Measurements from ENCODE around the gene BMAL2. TPM values are rescaled to one million over a fixed set of nuclear protein-coding genes. Genes with fewer than 3 reads are reported as not detected.

BMAL2 gene
- total and polyA plus RNA-seq, 2 experiments from 2014 or later, result 5.5 to 18.2 TPM

DNA sequence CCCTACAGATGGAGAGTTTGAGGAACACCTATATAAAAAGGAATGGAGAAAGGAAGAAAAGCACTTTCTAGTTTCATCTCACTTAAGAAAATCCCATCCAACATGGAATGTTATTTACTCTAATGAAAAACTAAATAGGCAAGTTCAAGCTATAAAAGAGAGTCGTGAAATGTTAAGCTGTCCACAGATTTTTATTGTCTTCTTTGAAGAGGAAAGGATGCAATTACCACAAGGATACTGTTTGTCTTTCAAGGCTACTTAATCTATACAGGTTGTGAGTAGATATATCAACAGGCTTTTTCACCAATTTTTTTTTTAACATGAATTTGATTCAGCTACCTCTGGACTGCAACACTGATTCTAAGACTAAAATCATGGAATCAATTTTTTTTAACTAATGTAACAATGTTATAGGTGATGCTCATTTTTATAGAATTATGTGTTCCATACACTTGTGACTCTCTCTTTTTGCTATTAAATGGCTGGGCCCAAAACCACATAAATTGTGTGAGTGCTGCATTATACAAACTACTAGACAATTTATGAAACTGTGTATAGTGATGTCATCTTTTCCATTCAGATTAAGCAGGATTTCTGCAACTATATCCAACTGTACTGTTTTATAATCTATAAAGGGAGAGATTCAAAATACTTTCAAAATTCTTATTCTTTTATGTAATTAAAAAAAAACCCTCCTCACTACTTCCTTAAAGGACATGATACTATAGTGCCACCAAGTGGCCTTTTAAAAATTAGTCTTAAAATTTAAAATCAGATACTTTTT is 26.8 kb upstream of the BMAL2 start:
- no peak for TF ChIP-seq ZNF114 (CRISPR knock-in tag; IDR thresholded peaks at IDR 0.05)
- TF ChIP-seq, protein P1, sequence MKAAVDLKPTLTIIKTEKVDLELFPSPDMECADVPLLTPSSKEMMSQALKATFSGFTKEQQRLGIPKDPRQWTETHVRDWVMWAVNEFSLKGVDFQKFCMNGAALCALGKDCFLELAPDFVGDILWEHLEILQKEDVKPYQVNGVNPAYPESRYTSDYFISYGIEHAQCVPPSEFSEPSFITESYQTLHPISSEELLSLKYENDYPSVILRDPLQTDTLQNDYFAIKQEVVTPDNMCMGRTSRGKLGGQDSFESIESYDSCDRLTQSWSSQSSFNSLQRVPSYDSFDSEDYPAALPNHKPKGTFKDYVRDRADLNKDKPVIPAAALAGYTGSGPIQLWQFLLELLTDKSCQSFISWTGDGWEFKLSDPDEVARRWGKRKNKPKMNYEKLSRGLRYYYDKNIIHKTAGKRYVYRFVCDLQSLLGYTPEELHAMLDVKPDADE (IDR thresholded peaks at IDR 0.05), result no peak
- TF ChIP-seq EZH2 (IDR thresholded peaks at IDR 0.05; ENCODE audit: low read depth, unreplicated experiment), result no peak
- TF ChIP-seq NANOG (IDR thresholded peaks at IDR 0.05; ENCODE audit: borderline replicate concordance), result no peak
- TF ChIP-seq CREB1 (CRISPR knock-in tag; IDR thresholded peaks at IDR 0.05; ENCODE audit: low read depth), result no peak
- no peak for TF ChIP-seq JUNB (IDR thresholded peaks at IDR 0.05; ENCODE audit: unreplicated experiment)
- no peak for TF ChIP-seq STAT1 (IDR thresholded peaks at IDR 0.05; ENCODE audit: unreplicated experiment)
- TF ChIP-seq, protein P2, sequence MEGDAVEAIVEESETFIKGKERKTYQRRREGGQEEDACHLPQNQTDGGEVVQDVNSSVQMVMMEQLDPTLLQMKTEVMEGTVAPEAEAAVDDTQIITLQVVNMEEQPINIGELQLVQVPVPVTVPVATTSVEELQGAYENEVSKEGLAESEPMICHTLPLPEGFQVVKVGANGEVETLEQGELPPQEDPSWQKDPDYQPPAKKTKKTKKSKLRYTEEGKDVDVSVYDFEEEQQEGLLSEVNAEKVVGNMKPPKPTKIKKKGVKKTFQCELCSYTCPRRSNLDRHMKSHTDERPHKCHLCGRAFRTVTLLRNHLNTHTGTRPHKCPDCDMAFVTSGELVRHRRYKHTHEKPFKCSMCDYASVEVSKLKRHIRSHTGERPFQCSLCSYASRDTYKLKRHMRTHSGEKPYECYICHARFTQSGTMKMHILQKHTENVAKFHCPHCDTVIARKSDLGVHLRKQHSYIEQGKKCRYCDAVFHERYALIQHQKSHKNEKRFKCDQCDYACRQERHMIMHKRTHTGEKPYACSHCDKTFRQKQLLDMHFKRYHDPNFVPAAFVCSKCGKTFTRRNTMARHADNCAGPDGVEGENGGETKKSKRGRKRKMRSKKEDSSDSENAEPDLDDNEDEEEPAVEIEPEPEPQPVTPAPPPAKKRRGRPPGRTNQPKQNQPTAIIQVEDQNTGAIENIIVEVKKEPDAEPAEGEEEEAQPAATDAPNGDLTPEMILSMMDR (conservative IDR thresholded peaks at IDR 0.05; ENCODE audit: low read depth in 2 of 2), result peak in 1 of 2 experiments; percentile 75; a peak in 3 of 4 replicates
- TF ChIP-seq, protein P3, sequence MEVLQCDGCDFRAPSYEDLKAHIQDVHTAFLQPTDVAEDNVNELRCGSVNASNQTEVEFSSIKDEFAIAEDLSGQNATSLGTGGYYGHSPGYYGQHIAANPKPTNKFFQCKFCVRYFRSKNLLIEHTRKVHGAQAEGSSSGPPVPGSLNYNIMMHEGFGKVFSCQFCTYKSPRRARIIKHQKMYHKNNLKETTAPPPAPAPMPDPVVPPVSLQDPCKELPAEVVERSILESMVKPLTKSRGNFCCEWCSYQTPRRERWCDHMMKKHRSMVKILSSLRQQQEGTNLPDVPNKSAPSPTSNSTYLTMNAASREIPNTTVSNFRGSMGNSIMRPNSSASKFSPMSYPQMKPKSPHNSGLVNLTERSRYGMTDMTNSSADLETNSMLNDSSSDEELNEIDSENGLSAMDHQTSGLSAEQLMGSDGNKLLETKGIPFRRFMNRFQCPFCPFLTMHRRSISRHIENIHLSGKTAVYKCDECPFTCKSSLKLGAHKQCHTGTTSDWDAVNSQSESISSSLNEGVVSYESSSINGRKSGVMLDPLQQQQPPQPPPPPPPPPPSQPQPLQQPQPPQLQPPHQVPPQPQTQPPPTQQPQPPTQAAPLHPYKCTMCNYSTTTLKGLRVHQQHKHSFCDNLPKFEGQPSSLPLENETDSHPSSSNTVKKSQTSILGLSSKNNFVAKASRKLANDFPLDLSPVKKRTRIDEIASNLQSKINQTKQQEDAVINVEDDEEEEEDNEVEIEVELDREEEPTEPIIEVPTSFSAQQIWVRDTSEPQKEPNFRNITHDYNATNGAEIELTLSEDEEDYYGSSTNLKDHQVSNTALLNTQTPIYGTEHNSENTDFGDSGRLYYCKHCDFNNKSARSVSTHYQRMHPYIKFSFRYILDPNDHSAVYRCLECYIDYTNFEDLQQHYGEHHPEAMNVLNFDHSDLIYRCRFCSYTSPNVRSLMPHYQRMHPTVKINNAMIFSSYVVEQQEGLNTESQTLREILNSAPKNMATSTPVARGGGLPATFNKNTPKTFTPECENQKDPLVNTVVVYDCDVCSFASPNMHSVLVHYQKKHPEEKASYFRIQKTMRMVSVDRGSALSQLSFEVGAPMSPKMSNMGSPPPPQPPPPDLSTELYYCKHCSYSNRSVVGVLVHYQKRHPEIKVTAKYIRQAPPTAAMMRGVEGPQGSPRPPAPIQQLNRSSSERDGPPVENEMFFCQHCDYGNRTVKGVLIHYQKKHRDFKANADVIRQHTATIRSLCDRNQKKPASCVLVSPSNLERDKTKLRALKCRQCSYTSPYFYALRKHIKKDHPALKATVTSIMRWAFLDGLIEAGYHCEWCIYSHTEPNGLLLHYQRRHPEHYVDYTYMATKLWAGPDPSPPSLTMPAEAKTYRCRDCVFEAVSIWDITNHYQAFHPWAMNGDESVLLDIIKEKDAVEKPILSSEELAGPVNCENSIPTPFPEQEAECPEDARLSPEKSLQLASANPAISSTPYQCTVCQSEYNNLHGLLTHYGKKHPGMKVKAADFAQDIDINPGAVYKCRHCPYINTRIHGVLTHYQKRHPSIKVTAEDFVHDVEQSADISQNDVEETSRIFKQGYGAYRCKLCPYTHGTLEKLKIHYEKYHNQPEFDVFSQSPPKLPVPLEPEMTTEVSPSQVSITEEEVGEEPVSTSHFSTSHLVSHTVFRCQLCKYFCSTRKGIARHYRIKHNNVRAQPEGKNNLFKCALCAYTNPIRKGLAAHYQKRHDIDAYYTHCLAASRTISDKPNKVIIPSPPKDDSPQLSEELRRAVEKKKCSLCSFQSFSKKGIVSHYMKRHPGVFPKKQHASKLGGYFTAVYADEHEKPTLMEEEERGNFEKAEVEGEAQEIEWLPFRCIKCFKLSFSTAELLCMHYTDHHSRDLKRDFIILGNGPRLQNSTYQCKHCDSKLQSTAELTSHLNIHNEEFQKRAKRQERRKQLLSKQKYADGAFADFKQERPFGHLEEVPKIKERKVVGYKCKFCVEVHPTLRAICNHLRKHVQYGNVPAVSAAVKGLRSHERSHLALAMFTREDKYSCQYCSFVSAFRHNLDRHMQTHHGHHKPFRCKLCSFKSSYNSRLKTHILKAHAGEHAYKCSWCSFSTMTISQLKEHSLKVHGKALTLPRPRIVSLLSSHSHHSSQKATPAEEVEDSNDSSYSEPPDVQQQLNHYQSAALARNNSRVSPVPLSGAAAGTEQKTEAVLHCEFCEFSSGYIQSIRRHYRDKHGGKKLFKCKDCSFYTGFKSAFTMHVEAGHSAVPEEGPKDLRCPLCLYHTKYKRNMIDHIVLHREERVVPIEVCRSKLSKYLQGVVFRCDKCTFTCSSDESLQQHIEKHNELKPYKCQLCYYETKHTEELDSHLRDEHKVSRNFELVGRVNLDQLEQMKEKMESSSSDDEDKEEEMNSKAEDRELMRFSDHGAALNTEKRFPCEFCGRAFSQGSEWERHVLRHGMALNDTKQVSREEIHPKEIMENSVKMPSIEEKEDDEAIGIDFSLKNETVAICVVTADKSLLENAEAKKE (CRISPR knock-in tag; IDR thresholded peaks at IDR 0.05), result no peak
- H3K9me3 Mint-ChIP-seq, result no peaks in the 10 kb centered on the region
- no peak for ATAC-seq
- H3K9me2 ChIP-seq (ENCODE audit: insufficient read depth), result no peaks in the 10 kb centered on the region
- DNase-seq (ENCODE audit: low spot score), result peak; percentile 63
- H3K4me1 Mint-ChIP-seq, result no peaks in the 10 kb centered on the region
- H3K4me3 Mint-ChIP-seq, result no peak overlapping the region
- H3K27me3 ChIP-seq (ENCODE audit: insufficient read depth), result no peaks in the 10 kb centered on the region
- H3K27ac Mint-ChIP-seq, result no peak overlapping the region
- peaks cover 10% of the 10 kb centered on the region for H3K36me3 Mint-ChIP-seq (ENCODE audit: low read depth)
- H4K20me1 ChIP-seq (replicated peaks; ENCODE audit: insufficient read depth), result no peaks in the 10 kb centered on the region; the same call in 1 of the 2 replicates
- no peak overlapping the region for H2AFZ ChIP-seq
- H3K36me3 ChIP-seq (ENCODE audit: insufficient read depth), result peaks cover 14% of the 10 kb centered on the region
- H3K79me2 ChIP-seq (replicated peaks; ENCODE audit: insufficient read depth), result no peaks in the 10 kb centered on the region
- no peaks in the 10 kb centered on the region for H3K4me1 ChIP-seq (ENCODE audit: insufficient read depth)
- no peak overlapping the region for H3K27ac ChIP-seq (ENCODE audit: low read depth)
- H3F3A ChIP-seq (replicated peaks; ENCODE audit: low read depth), result no peaks in the 10 kb centered on the region
- H3K27me3 Mint-ChIP-seq (ENCODE audit: insufficient read depth, low read depth, poor library complexity), result peaks cover 2% of the 10 kb centered on the region
- H3K4me3 ChIP-seq, result no peak overlapping the region
- H3K4me2 ChIP-seq, result no peak overlapping the region
